Stimulated activated CD8-positive, alpha-beta memory T cell treated with anti-CD3 and anti-CD28 coated beads, Interleukin-7, amount 100 ng/mL, for 1 hour (primary cell): ENCODE measurements around the gene MGAT4A.
A peak's percentile ranks its signal among the peaks of the same experiment; 100 is the strongest.
"Not testable (repeated sequence)": the region's sequence is repeated elsewhere in the genome, so short reads cannot be mapped to it uniquely, and the experiment has no call there.

Experiments used
- DNase-seq, 2 donors: peaks; one replicate each; pipeline ENCODE4 v3.0.0-alpha.2; 2020; ENCODE audit warnings: low read depth in 2 of 2

The MGAT4A gene

DNA sequence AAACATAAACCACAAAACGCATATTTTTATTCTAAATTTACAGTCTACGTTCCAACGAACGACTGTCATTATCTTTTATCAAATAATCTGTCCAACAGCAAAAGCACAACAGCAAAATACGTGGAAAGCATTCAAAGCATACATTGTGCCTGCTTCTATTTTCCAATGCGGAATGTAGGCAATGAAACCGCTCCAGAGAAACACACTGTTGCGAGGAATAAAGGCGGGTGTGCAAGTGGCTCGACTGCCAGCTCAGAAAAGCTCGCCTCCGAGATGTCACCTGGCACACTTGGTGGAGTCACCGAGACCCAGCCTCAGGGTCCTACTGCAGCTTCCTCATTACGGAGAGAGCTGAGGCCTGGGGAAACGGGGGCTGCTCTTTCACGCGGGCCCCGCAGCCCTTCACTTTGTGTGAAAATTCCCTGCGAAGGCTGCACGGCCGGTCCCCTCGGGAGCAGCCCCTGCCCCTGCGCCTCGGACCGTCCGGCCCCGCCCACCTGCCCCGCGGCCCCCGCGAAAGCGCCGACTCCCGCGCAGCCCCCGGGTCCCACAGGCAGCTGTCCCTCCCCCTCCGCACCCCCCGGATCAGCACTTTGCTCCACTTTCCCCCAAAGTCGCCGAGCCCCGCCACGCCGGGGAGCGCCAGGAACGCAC, 752 bp downstream of the MGAT4A start:
- peak; percentile 9 to 32 for DNase-seq

DNA sequence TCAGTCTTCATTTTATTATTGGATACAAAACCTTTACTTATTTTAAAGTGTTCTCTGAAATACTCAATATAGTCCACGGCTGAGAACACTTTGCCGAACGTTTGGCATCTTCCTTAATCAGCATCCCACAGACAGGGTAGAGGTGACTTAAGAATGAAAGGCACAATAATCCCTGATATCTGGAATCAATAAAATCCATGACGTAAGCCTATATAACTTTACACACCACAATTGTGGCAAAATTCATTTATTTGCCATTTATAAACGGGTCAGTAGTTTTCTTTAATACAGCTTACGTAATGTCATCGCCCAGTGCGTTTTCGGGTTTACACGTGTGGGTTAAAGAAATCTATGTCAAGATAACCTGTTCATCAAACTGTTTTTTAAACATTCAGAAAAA, 1.3 kb downstream of the MGAT4A start:
- no peak for DNase-seq

DNA sequence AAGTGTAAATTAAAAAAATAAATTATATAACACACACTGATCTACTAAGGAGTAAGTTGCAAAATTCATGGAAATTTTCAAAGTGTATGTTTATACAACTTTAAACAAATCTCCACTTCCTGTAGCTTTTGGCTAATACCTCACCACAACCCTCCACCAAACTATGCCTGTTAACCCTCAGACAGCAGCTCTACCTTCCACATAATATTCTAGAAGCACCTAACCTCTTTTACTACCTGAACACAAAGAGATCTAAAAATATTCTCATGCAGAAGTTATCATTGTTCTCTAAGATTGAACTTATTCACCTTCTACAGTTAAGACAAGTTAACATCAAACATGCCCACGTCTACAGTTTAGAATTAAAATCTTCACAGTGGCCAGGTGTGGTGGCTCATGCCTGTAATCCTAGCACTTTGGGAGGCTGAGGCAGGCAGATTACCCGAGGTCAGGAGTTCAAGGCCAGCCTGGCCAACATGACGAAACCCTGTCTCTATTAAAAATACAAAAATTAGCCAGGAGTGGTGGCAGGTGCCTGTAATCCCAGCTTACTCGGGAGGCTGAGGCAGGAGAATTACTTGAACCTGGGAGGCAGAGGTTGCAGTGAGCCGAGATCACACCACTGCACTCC, 2.7 kb downstream of the MGAT4A start:
- DNase-seq, result not testable (repeated sequence)

DNA sequence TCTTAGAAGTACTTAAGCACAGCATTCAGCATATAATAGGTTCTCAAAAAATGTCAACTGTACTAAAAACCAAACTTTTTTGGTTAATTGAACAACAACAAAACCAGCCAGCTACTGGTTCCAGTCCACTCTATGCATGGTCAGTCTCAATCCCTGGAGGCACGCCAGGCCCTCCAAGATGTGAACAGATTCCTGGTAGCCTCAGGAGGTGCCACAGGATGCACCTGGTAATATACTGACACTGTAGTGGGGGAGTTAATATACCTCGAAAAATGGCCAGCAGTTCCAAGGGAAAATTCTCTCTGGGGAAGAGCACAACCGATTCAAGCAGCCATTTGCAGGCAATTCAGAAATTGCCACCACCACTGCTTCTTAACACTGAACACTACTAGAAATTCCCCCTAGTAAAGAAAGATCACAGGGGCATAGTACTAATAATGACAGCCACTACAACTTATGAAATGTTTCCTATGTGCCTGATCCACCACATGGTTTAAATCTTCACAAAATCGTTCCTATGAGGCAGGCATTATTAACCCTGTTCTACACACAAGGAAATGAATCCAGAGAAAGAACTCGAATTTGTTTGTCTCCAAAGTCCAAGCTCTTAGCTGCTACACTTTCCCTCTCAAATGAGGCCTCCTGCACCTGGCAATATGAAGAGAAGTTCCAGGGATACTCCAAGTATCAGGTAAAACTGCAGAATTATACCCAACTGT, 3.4 kb downstream of the MGAT4A start:
- no peak for DNase-seq

DNA sequence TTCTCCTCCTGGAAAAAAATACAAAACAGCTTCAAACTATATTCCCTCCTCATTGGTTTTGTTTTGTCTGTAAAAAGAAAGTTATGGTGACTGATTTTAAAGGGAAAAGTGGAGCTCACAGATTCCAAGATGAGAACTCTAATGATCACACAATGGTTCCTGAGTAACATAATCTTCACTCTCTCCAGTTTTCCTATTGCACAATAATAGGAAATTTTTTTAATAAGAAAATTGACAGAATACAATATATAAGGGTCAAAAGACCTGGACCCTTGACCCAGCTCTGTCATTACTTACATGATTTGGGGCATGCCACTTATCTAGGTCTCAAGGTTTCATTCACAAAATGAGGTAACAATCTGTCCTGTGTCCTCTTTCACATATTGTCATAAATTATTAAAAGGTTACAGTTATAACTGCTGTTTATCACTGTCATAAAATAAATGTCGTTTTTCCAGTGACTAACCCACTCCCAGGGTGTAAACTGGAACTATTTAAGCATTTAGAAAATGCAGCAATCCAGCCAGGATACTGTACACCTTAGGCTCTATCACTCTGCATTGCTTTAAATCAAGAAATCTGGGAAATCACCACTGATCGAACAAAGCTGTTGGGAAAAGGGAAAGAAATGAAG, 4.1 kb downstream of the MGAT4A start:
- DNase-seq, result no peak

DNA sequence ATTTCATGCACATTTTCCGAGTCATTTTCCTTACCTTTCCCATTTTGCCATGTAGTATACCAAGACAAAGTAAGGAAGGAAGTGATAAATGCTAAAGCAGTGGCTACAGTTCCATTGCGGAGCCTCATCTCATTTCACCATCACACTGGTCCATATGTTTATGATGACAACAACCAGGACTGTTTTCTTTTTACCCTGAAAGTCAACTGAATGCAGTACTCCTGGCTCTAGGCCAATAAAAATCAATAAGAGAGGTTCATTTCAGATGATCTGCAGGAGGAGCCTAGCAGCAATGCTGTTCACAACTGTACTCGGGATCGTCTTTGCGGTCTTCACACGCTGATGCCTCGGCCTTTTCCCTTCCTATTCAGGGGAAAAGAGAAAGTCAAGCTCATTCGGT, 4.7 kb downstream of the MGAT4A start:
- DNase-seq, result no peak

DNA sequence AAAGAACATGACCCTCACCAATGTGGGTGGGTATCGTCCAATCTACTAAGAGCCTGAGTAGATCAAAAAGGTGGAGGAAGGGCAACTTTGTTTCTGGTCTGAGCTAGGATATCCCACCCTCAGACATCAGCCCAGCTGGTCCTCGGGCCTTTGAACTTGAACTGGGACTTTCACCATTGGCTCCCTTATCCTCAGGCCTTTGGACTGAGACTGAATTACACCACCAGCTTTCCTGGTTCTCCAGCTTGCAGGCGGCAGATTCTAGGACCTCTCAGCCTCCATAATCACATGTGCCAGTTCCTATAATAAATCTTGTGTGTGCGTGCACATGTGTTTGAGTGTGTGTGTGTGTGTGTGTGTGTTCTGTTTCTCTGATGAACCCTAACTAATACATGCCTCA, 10.6 kb downstream of the MGAT4A start:
- DNase-seq, result no peak

DNA sequence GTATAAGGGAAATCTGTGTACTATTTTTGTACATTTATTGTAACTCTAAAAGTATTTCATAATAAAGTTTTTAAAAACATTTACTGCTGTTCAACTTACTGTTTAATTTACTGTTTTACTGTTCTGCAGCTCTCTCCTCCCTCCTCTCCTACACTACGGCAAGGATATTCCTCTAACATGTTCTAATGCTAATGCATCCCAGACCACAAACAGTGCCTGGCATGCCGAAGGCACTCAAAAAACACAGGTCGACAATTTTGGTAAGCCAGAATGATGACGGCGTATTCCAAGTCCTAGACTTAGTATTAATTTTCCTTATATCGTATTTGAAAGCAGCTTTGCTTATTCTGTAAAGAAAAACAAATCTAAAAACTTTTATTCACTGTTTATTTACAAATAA, 13.3 kb downstream of the MGAT4A start:
- DNase-seq, result no peak

DNA sequence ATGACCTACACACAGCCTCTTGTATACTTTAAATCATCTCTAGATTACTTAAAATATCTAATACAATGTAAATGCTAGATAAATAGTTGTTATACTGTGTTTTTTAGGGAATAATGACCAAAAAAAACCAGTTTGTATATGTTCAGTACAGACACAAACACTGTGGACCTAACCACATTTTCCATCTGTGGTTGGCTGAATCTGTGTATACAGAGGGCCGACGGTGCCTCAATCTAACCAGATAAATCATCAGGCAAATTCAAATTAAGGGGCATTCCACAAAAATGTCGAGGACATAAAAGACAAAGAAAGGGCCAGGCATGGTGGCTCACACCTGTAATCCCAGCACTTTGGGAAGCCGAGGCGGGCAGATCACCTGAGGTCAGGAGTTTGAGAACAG, 14.1 kb downstream of the MGAT4A start:
- no peak for DNase-seq

DNA sequence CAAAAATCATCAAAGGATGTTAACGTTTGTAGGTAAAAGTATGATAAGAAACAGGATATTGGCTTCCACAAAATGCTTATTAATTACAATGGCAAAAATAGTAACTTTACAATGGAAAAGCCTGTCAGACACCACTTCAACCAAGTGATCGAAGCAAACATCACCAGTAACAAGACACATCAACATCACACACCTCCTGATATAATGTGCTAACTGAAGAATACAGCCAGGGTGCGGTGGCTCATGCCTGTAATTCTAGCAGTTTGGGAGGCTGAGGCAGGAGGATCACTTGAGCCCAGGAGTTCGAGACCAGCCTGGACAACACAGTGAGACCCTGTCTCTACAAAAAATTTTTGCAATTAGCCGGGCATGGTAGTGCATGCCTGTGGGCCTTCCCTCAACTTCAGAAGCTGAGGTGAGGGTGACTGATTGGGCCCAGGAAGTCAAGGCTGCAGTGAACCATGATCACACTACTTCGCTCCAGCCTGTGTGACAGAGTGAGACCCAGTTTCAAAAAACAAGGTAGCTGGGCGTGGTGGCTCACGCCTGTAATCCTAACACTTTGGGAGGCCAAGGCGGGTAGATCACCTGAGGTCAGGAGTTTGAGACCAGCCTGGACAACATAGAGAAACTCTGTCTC, 15.0 kb downstream of the MGAT4A start:
- DNase-seq, result no peak

DNA sequence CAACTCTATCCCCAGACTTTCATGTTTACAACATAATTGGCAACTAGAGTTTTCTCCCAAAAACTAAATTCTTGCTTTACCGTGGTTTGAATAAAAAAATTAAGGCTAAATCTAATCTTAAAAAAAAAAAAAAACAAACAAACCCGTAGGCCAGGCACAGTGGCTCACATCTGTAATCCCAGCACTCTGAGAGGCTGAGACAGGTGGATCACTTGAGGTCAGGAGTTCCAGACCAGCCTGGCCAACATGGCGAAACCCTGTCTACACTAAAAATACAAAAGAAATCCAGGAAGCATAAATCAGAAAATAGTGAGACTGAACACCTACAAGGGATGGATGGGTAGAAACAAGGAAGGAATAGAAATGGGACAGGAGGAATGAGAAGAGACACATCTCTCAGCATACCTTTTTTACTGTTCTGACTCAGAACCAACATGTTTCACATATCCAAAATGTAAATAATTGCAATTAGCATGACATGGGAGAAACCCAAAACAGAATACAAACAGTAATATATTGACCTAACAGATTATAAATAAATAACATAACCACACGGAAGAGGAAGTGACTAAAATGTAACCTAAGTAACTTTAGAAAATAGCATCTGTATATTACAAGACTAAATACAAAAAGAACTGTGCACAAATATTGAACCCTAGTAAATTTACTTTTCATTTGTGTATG, 17.5 kb downstream of the MGAT4A start:
- DNase-seq, result no peak

DNA sequence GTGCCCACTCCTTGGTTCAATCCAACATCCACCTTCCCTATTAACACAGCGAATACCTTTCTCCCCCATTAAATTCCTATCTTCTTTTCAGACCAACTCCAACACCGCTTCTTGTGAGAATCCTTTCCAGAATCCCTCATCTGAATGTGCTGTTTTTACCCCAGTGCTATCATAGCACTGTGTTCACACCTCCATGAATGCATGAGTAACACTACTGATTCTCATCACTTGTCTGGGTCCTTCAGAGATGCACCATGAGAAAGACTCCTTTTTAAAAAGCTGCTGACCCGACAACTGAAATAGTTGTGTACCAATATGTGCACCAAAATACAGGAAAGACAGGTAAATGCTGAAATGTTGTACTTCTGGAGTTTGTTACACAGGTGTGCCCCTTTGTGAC, 18.8 kb downstream of the MGAT4A start:
- no peak for DNase-seq

DNA sequence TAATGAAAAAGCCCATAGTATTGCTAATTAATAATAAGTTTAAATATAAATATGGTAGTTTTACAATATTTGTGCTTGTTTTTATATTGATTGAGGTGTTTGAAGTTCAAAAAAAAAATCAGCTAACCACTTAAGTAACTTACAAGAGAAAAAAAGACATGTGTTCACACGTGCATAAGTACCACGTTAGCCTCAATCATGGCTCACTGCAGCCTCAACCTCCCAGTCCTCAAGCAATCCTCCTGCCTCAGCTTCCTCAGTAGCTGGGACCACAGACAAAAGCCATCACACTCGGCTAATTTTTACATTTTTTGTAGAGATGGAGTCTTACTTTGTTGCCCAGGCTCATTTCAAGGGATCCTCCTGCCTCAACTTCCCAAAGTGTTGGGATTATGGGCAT, 19.4 kb downstream of the MGAT4A start:
- no peak for DNase-seq

DNA sequence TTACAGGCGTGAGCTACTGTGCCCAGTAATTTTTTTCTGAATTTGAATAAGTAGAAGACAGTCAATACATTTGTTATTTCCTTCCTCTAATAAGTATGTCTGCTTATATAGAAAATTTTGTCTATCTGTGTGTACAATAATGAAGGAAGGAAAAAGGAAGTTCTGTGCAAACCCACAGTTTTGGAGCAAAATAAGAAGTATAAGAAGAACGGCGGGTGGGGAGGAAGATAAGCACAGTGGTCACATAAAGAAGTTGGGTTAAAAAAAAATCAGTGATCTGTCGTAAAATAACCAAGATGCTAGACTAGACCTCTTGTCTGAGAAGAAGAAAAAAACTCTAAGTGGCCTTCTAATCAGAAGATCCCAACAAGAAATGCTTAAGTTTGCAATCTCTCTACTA, 20.2 kb downstream of the MGAT4A start:
- DNase-seq, result no peak

DNA sequence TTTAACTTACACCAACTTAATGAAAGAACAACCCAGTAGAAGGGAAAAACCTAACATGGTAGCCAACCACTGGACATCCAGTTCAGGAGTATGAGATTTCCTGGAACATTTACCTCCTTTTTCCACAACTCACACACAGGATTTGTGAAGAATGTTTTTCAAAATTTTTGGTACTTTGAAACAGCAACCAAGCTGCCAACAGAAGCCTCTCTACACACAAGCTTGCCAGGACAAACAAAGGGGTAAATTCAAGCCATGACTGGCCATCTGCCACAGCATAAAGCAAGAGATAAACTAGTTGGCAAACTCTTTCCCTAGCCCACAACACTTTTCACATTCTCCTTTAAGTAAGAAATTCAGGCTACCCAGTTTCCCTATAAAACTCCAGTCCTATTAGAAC, 21.4 kb downstream of the MGAT4A start:
- no peak for DNase-seq

DNA sequence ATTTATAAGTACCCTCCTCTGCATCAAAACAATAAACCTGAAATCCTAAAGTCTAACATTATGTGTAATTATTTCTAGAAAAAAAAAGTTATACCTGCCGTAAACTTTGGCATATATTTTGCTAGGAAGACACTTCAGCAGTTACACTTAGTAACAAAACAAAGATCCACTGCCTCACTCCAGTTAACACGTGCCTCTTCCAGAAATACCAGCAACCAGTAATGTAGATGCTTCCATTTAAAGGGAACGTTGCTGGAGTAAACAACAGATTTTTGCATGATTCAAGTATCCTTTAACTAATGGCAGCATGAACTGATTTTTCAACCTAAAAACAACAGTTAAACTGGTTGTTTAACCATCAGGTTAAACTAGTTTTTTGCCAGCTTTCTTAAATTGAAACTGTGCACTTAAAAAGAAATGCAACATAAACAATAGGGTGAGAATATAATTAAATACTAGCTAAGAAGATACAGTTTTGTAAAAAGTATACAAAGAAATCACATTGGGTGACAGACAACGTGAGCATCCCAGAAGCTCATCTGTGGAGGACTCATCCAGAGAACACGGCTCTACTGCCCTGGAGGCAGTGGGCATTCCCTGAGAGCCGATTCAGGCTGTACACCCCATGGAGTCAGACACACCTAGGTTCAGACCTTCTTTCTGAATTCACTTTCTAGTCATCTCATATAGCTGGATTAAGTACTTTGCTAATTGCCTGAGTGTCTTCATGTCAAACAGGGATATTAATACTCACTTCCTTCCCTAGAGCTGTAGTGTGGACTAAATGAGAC, 22.3 kb downstream of the MGAT4A start:
- no peak for DNase-seq

DNA sequence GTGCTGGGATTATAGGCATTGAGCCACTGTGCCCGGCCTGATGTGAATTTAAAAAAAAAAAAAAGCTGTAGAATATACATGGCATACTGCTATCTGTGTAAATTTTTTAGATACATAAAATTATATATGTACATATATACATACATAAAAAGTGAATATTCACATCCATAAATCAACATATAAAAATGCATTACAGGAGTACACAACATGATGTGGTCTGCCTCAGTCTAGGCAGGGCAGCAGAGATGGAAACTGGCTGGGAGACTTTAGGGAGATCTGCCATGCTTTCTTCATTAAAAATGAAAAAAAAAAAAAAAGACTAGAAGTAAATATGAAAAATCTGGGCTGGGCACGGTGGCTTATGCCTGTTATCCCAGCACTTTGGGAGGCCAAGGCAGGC, 24.3 kb downstream of the MGAT4A start:
- no peak for DNase-seq

DNA sequence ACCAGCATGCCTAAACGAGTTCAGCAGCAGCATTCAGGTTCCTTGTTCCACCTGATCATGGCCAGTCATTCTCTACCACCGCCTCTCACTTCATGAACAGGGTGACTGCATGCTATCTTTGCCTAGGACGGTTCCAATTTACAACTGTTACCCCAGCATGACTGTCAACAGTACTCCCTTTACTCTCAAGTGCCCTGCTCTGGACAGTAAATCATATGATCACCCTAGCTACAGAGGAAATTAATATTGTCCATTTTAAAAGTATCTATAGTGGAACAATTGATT, 25.7 kb downstream of the MGAT4A start:
- DNase-seq, result no peak

DNA sequence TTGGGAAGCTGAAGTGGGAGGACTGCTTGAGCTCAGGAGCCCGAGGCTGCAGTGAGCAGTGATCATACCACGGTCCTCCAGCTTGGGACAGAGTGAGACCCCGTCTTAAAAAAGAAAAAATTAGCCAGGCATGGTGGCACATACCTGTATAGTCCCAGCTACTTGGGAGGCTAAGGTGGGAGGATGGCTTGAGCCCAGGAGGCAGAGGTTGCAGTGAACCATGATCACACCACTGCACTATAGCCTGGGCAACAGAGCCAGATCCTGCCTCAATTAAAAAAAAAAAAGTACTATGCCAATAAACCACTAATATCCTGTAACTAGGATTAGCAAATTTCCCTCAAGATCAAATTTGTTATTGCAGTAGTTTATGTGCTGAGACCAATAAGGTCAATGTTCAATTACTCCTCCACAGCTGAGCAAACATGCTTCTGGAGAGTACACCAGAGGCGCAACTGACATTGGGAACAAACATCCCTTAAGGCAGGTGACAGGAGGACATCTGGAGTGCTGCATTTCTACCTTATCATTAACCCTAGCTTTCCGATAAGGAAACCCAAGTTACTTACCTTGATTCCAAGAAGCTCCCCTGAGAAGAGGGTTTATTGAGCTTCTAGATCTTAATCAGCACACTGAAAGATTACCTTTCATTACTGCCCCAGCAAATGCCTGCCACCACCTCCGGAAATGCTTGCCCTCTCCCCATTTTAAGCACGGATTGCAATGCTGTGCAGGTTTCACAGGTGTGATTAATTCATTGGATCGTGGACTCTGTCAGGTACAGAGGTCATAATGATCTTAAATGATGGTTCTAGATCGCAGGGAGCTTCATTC, 26.2 kb downstream of the MGAT4A start:
- no peak for DNase-seq

DNA sequence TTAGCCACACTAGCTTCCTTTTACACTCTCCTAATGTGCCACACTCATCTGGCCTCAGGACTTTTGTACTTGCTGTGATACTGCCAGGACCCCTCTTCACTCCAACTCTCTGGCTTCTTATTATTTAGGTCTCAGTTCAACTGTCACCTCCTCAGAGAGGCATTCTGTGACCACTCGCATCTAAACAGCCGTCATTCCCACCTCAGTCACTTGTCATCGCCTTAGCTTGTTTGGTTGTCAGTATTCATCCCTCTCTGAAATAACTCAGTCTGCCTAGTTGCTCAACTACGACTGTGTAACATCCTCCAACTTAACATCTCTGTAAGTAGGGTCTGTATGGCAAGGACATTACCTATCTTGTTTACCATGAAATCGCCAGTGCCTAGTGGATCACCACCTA, 27.2 kb downstream of the MGAT4A start:
- no peak for DNase-seq
